ENCODE results near the gene ENPEP. TPM values are rescaled to one million over a fixed set of nuclear protein-coding genes. Genes with fewer than 3 reads are reported as not detected.
"Not testable (repeated sequence)": the region's sequence is repeated elsewhere in the genome, so short reads cannot be mapped to it uniquely, and the experiment has no call there.

The ENPEP gene
- polyA plus RNA-seq (2013) = 1.8 TPM

- Histone ChIP-seq H3K4me1 (ENCODE audit: control extremely low read depth in 1 of 4, control insufficient read depth in 4 of 4, insufficient read depth in 4 of 4, low read length in 3 of 4) (no peaks in the 10 kb centered on the region), H3K4me3 (ENCODE audit: control insufficient read depth in 1 of 7, extremely low read depth in 1 of 7, insufficient read depth in 4 of 7, low read depth in 2 of 7, low read length in 6 of 7) (no peak within 1 kb of the TSS), H3K36me3 (ENCODE audit: control insufficient read depth in 4 of 4, insufficient read depth in 4 of 4, low read length in 3 of 4) (no peaks in the 10 kb centered on the region), H3K27me3 (replicated peaks in 2 of 5; ENCODE audit: control insufficient read depth in 4 of 5, insufficient read depth in 5 of 5, low read length in 4 of 5) (peaks cover 0 to 3% (median 2%) of the 10 kb centered on the region in 5 experiments), H3K9me3 (ENCODE audit: control extremely low read depth in 1 of 5, control insufficient read depth in 4 of 5, insufficient read depth in 2 of 5, low read depth in 1 of 5, low read length in 4 of 5) (no peaks in the 10 kb centered on the region), H3K27ac (ENCODE audit: insufficient read depth in 1 of 2, low read depth in 1 of 2, low read length in 2 of 2, poor library complexity in 1 of 2, severe bottlenecking in 2 of 2) (no peak within 1 kb of the TSS)
- no peak for DNase-seq
- WGBS (ENCODE audit: insufficient coverage) = 80% methylated on average over 25 of the region's 39 CpGs
- CTCF ChIA-PET = no interaction called here
- POLR2A ChIA-PET = no interaction called here
Observed at GRCh38 chr4:110475881-110476818, at the start of gene ENPEP. Gene ENPEP (plus strand): TSS chr4:110476155. CDS start chr4:110476415, 260 bp downstream.

GRCh38 chr4:110431805-110432204, 44.1 kb upstream of the ENPEP start:
- H3K4me1 ChIP-seq (ENCODE audit: control extremely low read depth in 1 of 4, control insufficient read depth in 4 of 4, insufficient read depth in 4 of 4, low read length in 3 of 4); DNase-seq; H3K27me3 ChIP-seq (replicated peaks in 2 of 5; ENCODE audit: control insufficient read depth in 4 of 5, insufficient read depth in 5 of 5, low read length in 4 of 5); H3K4me3 ChIP-seq (ENCODE audit: control insufficient read depth in 1 of 7, extremely low read depth in 1 of 7, insufficient read depth in 4 of 7, low read depth in 2 of 7, low read length in 6 of 7); POLR2A ChIA-PET; H3K27ac ChIP-seq (ENCODE audit: insufficient read depth in 1 of 2, low read depth in 1 of 2, low read length in 2 of 2, poor library complexity in 1 of 2, severe bottlenecking in 2 of 2); H3K36me3 ChIP-seq (ENCODE audit: control insufficient read depth in 4 of 4, insufficient read depth in 4 of 4, low read length in 3 of 4); H3K9me3 ChIP-seq (ENCODE audit: control extremely low read depth in 1 of 5, control insufficient read depth in 4 of 5, insufficient read depth in 2 of 5, low read depth in 1 of 5, low read length in 4 of 5): not testable (repeated sequence)
- WGBS (ENCODE audit: insufficient coverage) = 38% methylated on average over 1 of the region's 2 CpGs
- CTCF ChIA-PET = interaction anchor here (0.6 kb wide), 1 partner anchor 281 kb away, joined by 3 read pairs; no protein-coding TSS in a partner anchor

GRCh38 chr4:110437292-110437691, 38.7 kb upstream of the ENPEP start:
- H3K27ac ChIP-seq (ENCODE audit: insufficient read depth in 1 of 2, low read depth in 1 of 2, low read length in 2 of 2, poor library complexity in 1 of 2, severe bottlenecking in 2 of 2); H3K4me1 ChIP-seq (ENCODE audit: control extremely low read depth in 1 of 4, control insufficient read depth in 4 of 4, insufficient read depth in 4 of 4, low read length in 3 of 4); H3K9me3 ChIP-seq (ENCODE audit: control extremely low read depth in 1 of 5, control insufficient read depth in 4 of 5, insufficient read depth in 2 of 5, low read depth in 1 of 5, low read length in 4 of 5); POLR2A ChIA-PET; H3K36me3 ChIP-seq (ENCODE audit: control insufficient read depth in 4 of 4, insufficient read depth in 4 of 4, low read length in 3 of 4); CTCF ChIA-PET; DNase-seq; H3K27me3 ChIP-seq (replicated peaks in 2 of 5; ENCODE audit: control insufficient read depth in 4 of 5, insufficient read depth in 5 of 5, low read length in 4 of 5); H3K4me3 ChIP-seq (ENCODE audit: control insufficient read depth in 1 of 7, extremely low read depth in 1 of 7, insufficient read depth in 4 of 7, low read depth in 2 of 7, low read length in 6 of 7): not testable (repeated sequence)
- 91% methylated on average over 3 of the region's 3 CpGs for WGBS (ENCODE audit: insufficient coverage)

- H3K36me3 ChIP-seq (ENCODE audit: control insufficient read depth in 4 of 4, insufficient read depth in 4 of 4, low read length in 3 of 4); POLR2A ChIA-PET; H3K27ac ChIP-seq (ENCODE audit: insufficient read depth in 1 of 2, low read depth in 1 of 2, low read length in 2 of 2, poor library complexity in 1 of 2, severe bottlenecking in 2 of 2); H3K9me3 ChIP-seq (ENCODE audit: control extremely low read depth in 1 of 5, control insufficient read depth in 4 of 5, insufficient read depth in 2 of 5, low read depth in 1 of 5, low read length in 4 of 5); H3K27me3 ChIP-seq (replicated peaks in 2 of 5; ENCODE audit: control insufficient read depth in 4 of 5, insufficient read depth in 5 of 5, low read length in 4 of 5); DNase-seq; H3K4me1 ChIP-seq (ENCODE audit: control extremely low read depth in 1 of 4, control insufficient read depth in 4 of 4, insufficient read depth in 4 of 4, low read length in 3 of 4); CTCF ChIA-PET; H3K4me3 ChIP-seq (ENCODE audit: control insufficient read depth in 1 of 7, extremely low read depth in 1 of 7, insufficient read depth in 4 of 7, low read depth in 2 of 7, low read length in 6 of 7): not testable (repeated sequence)
- 100% methylated on average over 1 of the region's 1 CpG for WGBS (ENCODE audit: insufficient coverage)
Observed at GRCh38 chr4:110439209-110439608, 36.7 kb upstream of the ENPEP start.

- CTCF ChIA-PET = no interaction called here
- no peak for DNase-seq
- Histone ChIP-seq H3K27ac (ENCODE audit: insufficient read depth in 1 of 2, low read depth in 1 of 2, low read length in 2 of 2, poor library complexity in 1 of 2, severe bottlenecking in 2 of 2) (no peak overlapping the region), H3K36me3 (ENCODE audit: control insufficient read depth in 4 of 4, insufficient read depth in 4 of 4, low read length in 3 of 4) (no peaks in the 10 kb centered on the region), H3K27me3 (replicated peaks in 2 of 5; ENCODE audit: control insufficient read depth in 4 of 5, insufficient read depth in 5 of 5, low read length in 4 of 5) (peaks cover 0 to 7% (median 2%) of the 10 kb centered on the region in 5 experiments), H3K4me3 (ENCODE audit: control insufficient read depth in 1 of 7, extremely low read depth in 1 of 7, insufficient read depth in 4 of 7, low read depth in 2 of 7, low read length in 6 of 7) (no peak overlapping the region), H3K9me3 (ENCODE audit: control extremely low read depth in 1 of 5, control insufficient read depth in 4 of 5, insufficient read depth in 2 of 5, low read depth in 1 of 5, low read length in 4 of 5) (no peaks in the 10 kb centered on the region), H3K4me1 (ENCODE audit: control extremely low read depth in 1 of 4, control insufficient read depth in 4 of 4, insufficient read depth in 4 of 4, low read length in 3 of 4) (no peaks in the 10 kb centered on the region)
- WGBS (ENCODE audit: insufficient coverage) = 84% methylated on average over 2 of the region's 2 CpGs
- POLR2A ChIA-PET = no interaction called here
Observed at GRCh38 chr4:110442309-110442708, 33.6 kb upstream of the ENPEP start.

GRCh38 chr4:110442788-110443187, 33.2 kb upstream of the ENPEP start:
- H3K4me3 ChIP-seq (ENCODE audit: control insufficient read depth in 1 of 7, extremely low read depth in 1 of 7, insufficient read depth in 4 of 7, low read depth in 2 of 7, low read length in 6 of 7) = no peak overlapping the region
- ChIA-PET CTCF (no interaction called here), POLR2A (no interaction called here)
- H3K27me3 ChIP-seq (replicated peaks in 2 of 5; ENCODE audit: control insufficient read depth in 4 of 5, insufficient read depth in 5 of 5, low read length in 4 of 5) = peaks cover 0 to 5% (median 2%) of the 10 kb centered on the region in 5 experiments
- H3K9me3 ChIP-seq (ENCODE audit: control extremely low read depth in 1 of 5, control insufficient read depth in 4 of 5, insufficient read depth in 2 of 5, low read depth in 1 of 5, low read length in 4 of 5) = no peaks in the 10 kb centered on the region
- DNase-seq = no peak
- no peaks in the 10 kb centered on the region for H3K4me1 ChIP-seq (ENCODE audit: control extremely low read depth in 1 of 4, control insufficient read depth in 4 of 4, insufficient read depth in 4 of 4, low read length in 3 of 4)
- no CpG with 5 or more reads among the region's 2 CpGs for WGBS (ENCODE audit: insufficient coverage)
- no peaks in the 10 kb centered on the region for H3K36me3 ChIP-seq (ENCODE audit: control insufficient read depth in 4 of 4, insufficient read depth in 4 of 4, low read length in 3 of 4)
- no peak overlapping the region for H3K27ac ChIP-seq (ENCODE audit: insufficient read depth in 1 of 2, low read depth in 1 of 2, low read length in 2 of 2, poor library complexity in 1 of 2, severe bottlenecking in 2 of 2)

- H3K27me3 ChIP-seq (replicated peaks in 2 of 5; ENCODE audit: control insufficient read depth in 4 of 5, insufficient read depth in 5 of 5, low read length in 4 of 5) = peaks cover 0 to 5% (median 0%) of the 10 kb centered on the region in 5 experiments
- CTCF ChIA-PET = no interaction called here
- H3K4me1 ChIP-seq (ENCODE audit: control extremely low read depth in 1 of 4, control insufficient read depth in 4 of 4, insufficient read depth in 4 of 4, low read length in 3 of 4) = no peaks in the 10 kb centered on the region
- no peak overlapping the region for H3K4me3 ChIP-seq (ENCODE audit: control insufficient read depth in 1 of 7, extremely low read depth in 1 of 7, insufficient read depth in 4 of 7, low read depth in 2 of 7, low read length in 6 of 7)
- POLR2A ChIA-PET = no interaction called here
- WGBS (ENCODE audit: insufficient coverage) = 100% methylated on average over 1 of the region's 2 CpGs
- DNase-seq = no peak
- H3K9me3 ChIP-seq (ENCODE audit: control extremely low read depth in 1 of 5, control insufficient read depth in 4 of 5, insufficient read depth in 2 of 5, low read depth in 1 of 5, low read length in 4 of 5) = no peaks in the 10 kb centered on the region
- no peaks in the 10 kb centered on the region for H3K36me3 ChIP-seq (ENCODE audit: control insufficient read depth in 4 of 4, insufficient read depth in 4 of 4, low read length in 3 of 4)
- H3K27ac ChIP-seq (ENCODE audit: insufficient read depth in 1 of 2, low read depth in 1 of 2, low read length in 2 of 2, poor library complexity in 1 of 2, severe bottlenecking in 2 of 2) = no peak overlapping the region
Observed at GRCh38 chr4:110449947-110450346, 26.0 kb upstream of the ENPEP start.

All from common myeloid progenitor, CD34-positive (primary cell).